HEK293 (cell line): Measurements from ENCODE around the gene WDR38.

Experiments used
- GFI1B ChIP-seq: fragments of 450-650 bp; formaldehyde crosslinking; IDR thresholded peaks from 2 replicates; pipeline ENCODE4 v1.5.1; 2016; ENCODE audit warnings: missing biosample characterization, missing genetic modification characterization
- GLIS2 ChIP-seq: fragments of 450-650 bp; formaldehyde crosslinking; IDR thresholded peaks from 2 replicates; pipeline ENCODE4 v1.5.1; 2016; ENCODE audit warnings: missing biosample characterization, missing genetic modification characterization
- IKZF3 ChIP-seq: fragments of 450-650 bp; IDR thresholded peaks from 2 replicates; pipeline ENCODE4 v1.5.0; 2018; ENCODE audit warnings: missing biosample characterization, mild to moderate bottlenecking, missing genetic modification characterization, moderate library complexity
- OSR2 ChIP-seq: fragments of 450-650 bp; formaldehyde crosslinking; IDR thresholded peaks from 2 replicates; pipeline ENCODE4 v1.5.1; 2016; ENCODE audit warnings: missing biosample characterization, missing genetic modification characterization
- PRDM4 ChIP-seq: fragments of 450-650 bp; formaldehyde crosslinking; IDR thresholded peaks from 2 replicates; pipeline ENCODE4 v1.5.1; 2017; ENCODE audit warnings: missing biosample characterization, missing genetic modification characterization
- PRDM6 ChIP-seq: fragments of 450-650 bp; formaldehyde crosslinking; IDR thresholded peaks from 2 replicates; pipeline ENCODE4 v1.5.1; 2017; ENCODE audit warnings: missing biosample characterization, missing genetic modification characterization
- SCRT2 ChIP-seq: fragments of 450-650 bp; formaldehyde crosslinking; IDR thresholded peaks from 2 replicates; pipeline ENCODE4 v1.5.1; 2016; ENCODE audit warnings: missing biosample characterization, missing genetic modification characterization
- SP3 ChIP-seq: fragments of 450-650 bp; formaldehyde crosslinking; IDR thresholded peaks from 2 replicates; pipeline ENCODE4 v1.5.1; 2016; ENCODE audit warnings: missing biosample characterization, missing genetic modification characterization
- SP7 ChIP-seq: fragments of 450-650 bp; formaldehyde crosslinking; IDR thresholded peaks from 2 replicates; pipeline ENCODE4 v1.5.1; 2016; ENCODE audit warnings: missing biosample characterization, missing genetic modification characterization
- YY1 ChIP-seq: fragments of 450-650 bp; formaldehyde crosslinking; IDR thresholded peaks from 2 replicates; pipeline ENCODE4 v1.5.1; 2018; ENCODE audit warnings: missing biosample characterization, missing genetic modification characterization
- ZBTB21 ChIP-seq: fragments of 450-650 bp; formaldehyde crosslinking; IDR thresholded peaks from 2 replicates; pipeline ENCODE4 v1.5.1; 2017; ENCODE audit warnings: missing biosample characterization, missing genetic modification characterization
- ZFP3 ChIP-seq: fragments of 450-650 bp; formaldehyde crosslinking; IDR thresholded peaks from 2 replicates; pipeline ENCODE4 v1.5.1; 2016; ENCODE audit warnings: low read depth, missing biosample characterization, missing genetic modification characterization
- ZIC2 ChIP-seq: fragments of 450-650 bp; formaldehyde crosslinking; IDR thresholded peaks from 2 replicates; pipeline ENCODE4 v1.5.1; 2016; ENCODE audit warnings: missing biosample characterization, missing genetic modification characterization
- ZNF10 ChIP-seq: fragments of 450-650 bp; formaldehyde crosslinking; IDR thresholded peaks from 2 replicates; pipeline ENCODE4 v1.5.1; 2017; ENCODE audit warnings: missing biosample characterization, missing genetic modification characterization
- ZNF157 ChIP-seq: fragments of 450-650 bp; formaldehyde crosslinking; IDR thresholded peaks from 2 replicates; pipeline ENCODE4 v1.5.1; 2016; ENCODE audit warnings: missing biosample characterization, missing genetic modification characterization
- ZNF2 ChIP-seq: fragments of 450-650 bp; formaldehyde crosslinking; IDR thresholded peaks from 2 replicates; pipeline ENCODE4 v1.5.1; 2016; ENCODE audit warnings: missing biosample characterization, missing genetic modification characterization
- ZNF248 ChIP-seq: fragments of 450-650 bp; formaldehyde crosslinking; IDR thresholded peaks from 2 replicates; pipeline ENCODE4 v1.5.1; 2017; ENCODE audit warnings: missing biosample characterization, missing genetic modification characterization
- ZNF26 ChIP-seq: fragments of 450-650 bp; formaldehyde crosslinking; IDR thresholded peaks from 2 replicates; pipeline ENCODE4 v1.5.1; 2016; ENCODE audit warnings: missing biosample characterization, missing genetic modification characterization
- ZNF280D ChIP-seq: fragments of 450-650 bp; formaldehyde crosslinking; IDR thresholded peaks from 2 replicates; pipeline ENCODE4 v1.5.1; 2016; ENCODE audit warnings: missing biosample characterization, missing genetic modification characterization
- ZNF350 ChIP-seq: fragments of 450-650 bp; formaldehyde crosslinking; IDR thresholded peaks from 2 replicates; pipeline ENCODE4 v1.5.0; 2017; ENCODE audit warnings: missing biosample characterization, mild to moderate bottlenecking, missing genetic modification characterization
- ZNF366 ChIP-seq: fragments of 450-650 bp; formaldehyde crosslinking; conservative IDR thresholded peaks from 2 replicates; pipeline ENCODE4 v1.5.1; 2016; ENCODE audit warnings: missing biosample characterization, missing genetic modification characterization
- ZNF416 ChIP-seq: fragments of 450-650 bp; formaldehyde crosslinking; IDR thresholded peaks from 2 replicates; pipeline ENCODE4 v1.5.1; 2016; ENCODE audit warnings: missing biosample characterization, missing genetic modification characterization
- ZNF473 ChIP-seq: fragments of 450-650 bp; formaldehyde crosslinking; IDR thresholded peaks from 2 replicates; pipeline ENCODE4 v1.5.1; 2017; ENCODE audit warnings: missing biosample characterization, missing genetic modification characterization
- ZNF558 ChIP-seq: fragments of 450-650 bp; formaldehyde crosslinking; IDR thresholded peaks from 2 replicates; pipeline ENCODE4 v1.5.1; 2016; ENCODE audit warnings: missing biosample characterization, missing genetic modification characterization
- ZNF843 ChIP-seq: fragments of 450-650 bp; formaldehyde crosslinking; IDR thresholded peaks from 2 replicates; pipeline ENCODE4 v1.5.1; 2016; ENCODE audit warnings: missing biosample characterization, missing genetic modification characterization
- ZSCAN30 ChIP-seq: fragments of 450-650 bp; IDR thresholded peaks from 2 replicates; pipeline ENCODE4 v1.5.1; 2018; ENCODE audit warnings: missing biosample characterization, mild to moderate bottlenecking, missing genetic modification characterization, moderate library complexity
- TF ChIP-seq, protein P1 (sequence below): fragments of 450-650 bp; formaldehyde crosslinking; IDR thresholded peaks from 2 replicates; pipeline ENCODE4 v1.5.1; 2017; ENCODE audit warnings: missing biosample characterization, missing genetic modification characterization
- TF ChIP-seq, protein P2 (sequence below): fragments of 450-650 bp; formaldehyde crosslinking; IDR thresholded peaks from 2 replicates; pipeline ENCODE4 v1.5.1; 2017; ENCODE audit warnings: missing biosample characterization, missing genetic modification characterization
- TF ChIP-seq, protein P3 (sequence below): fragments of 450-650 bp; IDR thresholded peaks from 2 replicates; pipeline ENCODE4 v1.5.1; 2018; ENCODE audit warnings: missing biosample characterization, mild to moderate bottlenecking, missing genetic modification characterization

WDR38 gene

DNA sequence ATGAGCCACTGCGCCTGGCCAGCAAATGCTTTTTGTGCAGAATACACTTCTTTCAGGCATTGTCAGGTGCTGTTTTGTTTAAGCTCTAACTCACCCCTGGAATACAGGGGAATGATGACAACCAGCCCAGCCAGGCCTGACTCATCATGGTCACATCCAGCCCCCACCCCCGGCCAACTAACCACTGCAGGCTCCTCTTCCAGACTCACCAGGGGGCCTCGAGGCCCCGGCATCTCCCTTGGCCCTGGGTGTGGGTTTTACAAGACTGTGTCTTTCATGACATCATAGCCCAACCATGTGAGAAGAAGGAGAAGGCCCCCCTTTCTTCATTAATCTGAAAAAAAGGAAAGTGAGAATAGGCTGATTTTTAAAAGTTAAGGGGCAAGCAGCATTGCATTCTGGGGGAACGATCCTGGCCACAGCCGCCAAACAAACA is 40.8 kb upstream of the WDR38 start (continued):
- TF ChIP-seq ZNF2 (tag by site-specific recombination), result no peak
- no peak for TF ChIP-seq YY1
- no peak for TF ChIP-seq ZNF26 (tag by site-specific recombination)
- TF ChIP-seq, protein P1, sequence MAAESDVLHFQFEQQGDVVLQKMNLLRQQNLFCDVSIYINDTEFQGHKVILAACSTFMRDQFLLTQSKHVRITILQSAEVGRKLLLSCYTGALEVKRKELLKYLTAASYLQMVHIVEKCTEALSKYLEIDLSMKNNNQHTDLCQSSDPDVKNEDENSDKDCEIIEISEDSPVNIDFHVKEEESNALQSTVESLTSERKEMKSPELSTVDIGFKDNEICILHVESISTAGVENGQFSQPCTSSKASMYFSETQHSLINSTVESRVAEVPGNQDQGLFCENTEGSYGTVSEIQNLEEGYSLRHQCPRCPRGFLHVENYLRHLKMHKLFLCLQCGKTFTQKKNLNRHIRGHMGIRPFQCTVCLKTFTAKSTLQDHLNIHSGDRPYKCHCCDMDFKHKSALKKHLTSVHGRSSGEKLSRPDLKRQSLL (tag by site-specific recombination), result no peak
- no peak for TF ChIP-seq ZNF558
- no peak for TF ChIP-seq ZNF416 (tag by site-specific recombination)
- no peak for TF ChIP-seq ZNF157
- TF ChIP-seq ZNF843 (tag by site-specific recombination), result no peak
- TF ChIP-seq ZNF10 (tag by site-specific recombination), result no peak
- peak; percentile 86 for TF ChIP-seq ZBTB21
- TF ChIP-seq PRDM6, result no peak
- 0 out of 2 replicates have a peak, but pooled peaks have one; percentile 48 for TF ChIP-seq IKZF3 (tag by site-specific recombination)
- TF ChIP-seq ZFP3 (tag by site-specific recombination), result no peak
- TF ChIP-seq ZSCAN30, result no peak
- TF ChIP-seq OSR2 (tag by site-specific recombination), result peak; percentile 9; the same call in 1 of the 2 replicates
- no peak for TF ChIP-seq ZNF280D (tag by site-specific recombination)
- peak; percentile 68 for TF ChIP-seq ZIC2
- TF ChIP-seq SP7 (tag by site-specific recombination), result peak; percentile 61; the same call in 1 of the 2 replicates
- TF ChIP-seq, protein P2, sequence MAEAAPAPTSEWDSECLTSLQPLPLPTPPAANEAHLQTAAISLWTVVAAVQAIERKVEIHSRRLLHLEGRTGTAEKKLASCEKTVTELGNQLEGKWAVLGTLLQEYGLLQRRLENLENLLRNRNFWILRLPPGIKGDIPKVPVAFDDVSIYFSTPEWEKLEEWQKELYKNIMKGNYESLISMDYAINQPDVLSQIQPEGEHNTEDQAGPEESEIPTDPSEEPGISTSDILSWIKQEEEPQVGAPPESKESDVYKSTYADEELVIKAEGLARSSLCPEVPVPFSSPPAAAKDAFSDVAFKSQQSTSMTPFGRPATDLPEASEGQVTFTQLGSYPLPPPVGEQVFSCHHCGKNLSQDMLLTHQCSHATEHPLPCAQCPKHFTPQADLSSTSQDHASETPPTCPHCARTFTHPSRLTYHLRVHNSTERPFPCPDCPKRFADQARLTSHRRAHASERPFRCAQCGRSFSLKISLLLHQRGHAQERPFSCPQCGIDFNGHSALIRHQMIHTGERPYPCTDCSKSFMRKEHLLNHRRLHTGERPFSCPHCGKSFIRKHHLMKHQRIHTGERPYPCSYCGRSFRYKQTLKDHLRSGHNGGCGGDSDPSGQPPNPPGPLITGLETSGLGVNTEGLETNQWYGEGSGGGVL (tag by site-specific recombination), result peak; percentile 51; the same call in 1 of the 2 replicates
- no peak for TF ChIP-seq ZNF248 (tag by site-specific recombination)
- TF ChIP-seq GFI1B (tag by site-specific recombination), result no peak
- no peak for TF ChIP-seq SP3
- no peak for TF ChIP-seq ZNF473 (tag by site-specific recombination)
- peak; percentile 84 for TF ChIP-seq ZNF366 (tag by site-specific recombination)
- no peak for TF ChIP-seq SCRT2
- no peak for TF ChIP-seq PRDM4 (tag by site-specific recombination)
- TF ChIP-seq, protein P3, sequence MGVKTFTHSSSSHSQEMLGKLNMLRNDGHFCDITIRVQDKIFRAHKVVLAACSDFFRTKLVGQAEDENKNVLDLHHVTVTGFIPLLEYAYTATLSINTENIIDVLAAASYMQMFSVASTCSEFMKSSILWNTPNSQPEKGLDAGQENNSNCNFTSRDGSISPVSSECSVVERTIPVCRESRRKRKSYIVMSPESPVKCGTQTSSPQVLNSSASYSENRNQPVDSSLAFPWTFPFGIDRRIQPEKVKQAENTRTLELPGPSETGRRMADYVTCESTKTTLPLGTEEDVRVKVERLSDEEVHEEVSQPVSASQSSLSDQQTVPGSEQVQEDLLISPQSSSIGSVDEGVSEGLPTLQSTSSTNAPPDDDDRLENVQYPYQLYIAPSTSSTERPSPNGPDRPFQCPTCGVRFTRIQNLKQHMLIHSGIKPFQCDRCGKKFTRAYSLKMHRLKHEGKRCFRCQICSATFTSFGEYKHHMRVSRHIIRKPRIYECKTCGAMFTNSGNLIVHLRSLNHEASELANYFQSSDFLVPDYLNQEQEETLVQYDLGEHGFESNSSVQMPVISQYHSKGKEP (tag by site-specific recombination), result no peak
- peak; percentile 66 for TF ChIP-seq GLIS2 (tag by site-specific recombination)
- TF ChIP-seq ZNF350 (tag by site-specific recombination), result no peak
